ENCODE data around the gene CEP128.

Gene CEP128

DNA sequence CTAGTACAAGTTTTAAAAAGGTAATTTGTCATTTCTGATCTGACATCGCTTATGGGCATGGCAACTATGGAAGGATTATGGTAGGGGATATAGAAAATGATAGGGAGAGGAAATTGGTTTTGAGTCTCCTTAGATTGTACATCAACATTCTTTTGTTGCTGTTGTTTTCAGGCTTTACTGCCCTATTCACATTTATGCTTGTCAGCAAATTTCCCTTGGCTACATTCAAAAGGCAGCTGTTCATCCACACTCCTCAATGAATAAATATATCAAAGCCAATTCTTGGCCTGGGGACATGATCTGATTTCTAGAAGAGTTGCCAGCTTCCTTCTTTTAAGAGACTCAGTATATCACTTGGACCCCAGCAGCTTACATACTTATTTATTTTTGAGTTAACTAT is 283.4 kb downstream of the CEP128 start:
- DNase-seq, result no peak

DNA sequence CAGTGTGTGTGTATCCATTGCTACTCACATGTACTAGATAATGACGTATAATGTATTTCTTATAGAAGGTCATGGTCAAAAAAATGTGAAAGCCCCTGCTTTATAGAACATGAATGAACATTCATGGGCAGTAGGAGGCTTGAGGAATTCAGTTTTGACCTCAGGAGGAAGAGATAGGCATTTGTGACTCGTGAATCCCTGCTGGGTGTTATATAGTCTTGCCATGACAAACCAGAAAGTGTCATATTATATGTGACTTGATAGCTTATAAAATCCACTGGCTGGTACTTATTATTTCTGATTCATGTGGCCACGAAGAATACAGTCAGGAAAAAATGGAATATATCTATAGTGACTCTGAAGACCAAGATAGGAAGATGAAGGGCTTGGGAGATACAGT is 287.6 kb downstream of the CEP128 start:
- no peak for DNase-seq

DNA sequence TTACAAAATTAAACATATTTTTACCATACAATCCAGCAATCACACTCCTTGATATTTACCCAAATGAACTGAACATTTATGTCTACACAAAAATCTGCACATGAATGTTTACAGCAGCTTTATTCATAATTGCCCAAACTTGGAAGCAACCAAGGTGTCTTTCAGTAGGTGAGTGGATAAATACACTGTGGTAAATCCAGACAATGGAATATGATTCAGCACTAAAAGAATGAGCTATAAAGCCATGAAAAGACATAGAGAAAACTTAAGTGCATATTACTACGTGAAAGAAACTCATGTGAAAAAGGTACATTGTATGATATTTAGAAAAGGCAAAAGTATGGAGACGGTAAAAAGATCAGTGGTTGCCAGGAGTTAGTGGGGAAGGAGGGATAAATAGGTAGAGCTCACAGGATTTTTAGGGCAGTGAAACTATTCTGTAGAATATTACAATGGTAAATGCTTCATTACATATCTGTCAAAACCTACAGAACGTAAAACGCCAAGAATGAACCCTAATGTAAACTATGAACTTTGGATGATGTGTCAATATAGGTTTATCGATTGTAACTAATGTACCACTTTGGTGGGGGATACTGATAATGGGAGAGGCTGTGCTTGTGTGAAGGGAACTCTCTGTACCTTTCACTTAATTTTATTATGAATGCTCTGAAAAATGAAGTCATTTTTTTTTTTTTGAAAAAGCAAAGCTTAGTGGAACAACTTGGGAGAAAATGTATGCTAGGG is 295.7 kb downstream of the CEP128 start:
- no peak for DNase-seq

DNA sequence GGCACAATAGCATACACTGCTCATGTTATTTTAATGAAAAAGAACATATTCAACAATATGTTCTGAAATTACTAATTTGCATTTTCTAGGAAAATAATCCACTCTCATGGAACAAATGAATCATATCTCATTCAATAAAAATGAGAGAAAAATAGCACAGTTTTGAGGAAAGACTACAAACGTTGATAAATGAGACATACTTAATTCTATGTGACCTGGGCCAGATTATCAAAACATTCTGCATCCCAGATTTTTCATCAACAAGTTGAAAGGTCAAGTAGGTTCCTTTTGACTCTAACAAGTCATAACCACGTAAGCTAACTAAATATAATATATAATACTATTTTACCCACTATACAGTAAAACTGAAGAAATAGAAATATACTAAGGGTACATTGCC is 296.7 kb downstream of the CEP128 start:
- DNase-seq, result no peak

DNA sequence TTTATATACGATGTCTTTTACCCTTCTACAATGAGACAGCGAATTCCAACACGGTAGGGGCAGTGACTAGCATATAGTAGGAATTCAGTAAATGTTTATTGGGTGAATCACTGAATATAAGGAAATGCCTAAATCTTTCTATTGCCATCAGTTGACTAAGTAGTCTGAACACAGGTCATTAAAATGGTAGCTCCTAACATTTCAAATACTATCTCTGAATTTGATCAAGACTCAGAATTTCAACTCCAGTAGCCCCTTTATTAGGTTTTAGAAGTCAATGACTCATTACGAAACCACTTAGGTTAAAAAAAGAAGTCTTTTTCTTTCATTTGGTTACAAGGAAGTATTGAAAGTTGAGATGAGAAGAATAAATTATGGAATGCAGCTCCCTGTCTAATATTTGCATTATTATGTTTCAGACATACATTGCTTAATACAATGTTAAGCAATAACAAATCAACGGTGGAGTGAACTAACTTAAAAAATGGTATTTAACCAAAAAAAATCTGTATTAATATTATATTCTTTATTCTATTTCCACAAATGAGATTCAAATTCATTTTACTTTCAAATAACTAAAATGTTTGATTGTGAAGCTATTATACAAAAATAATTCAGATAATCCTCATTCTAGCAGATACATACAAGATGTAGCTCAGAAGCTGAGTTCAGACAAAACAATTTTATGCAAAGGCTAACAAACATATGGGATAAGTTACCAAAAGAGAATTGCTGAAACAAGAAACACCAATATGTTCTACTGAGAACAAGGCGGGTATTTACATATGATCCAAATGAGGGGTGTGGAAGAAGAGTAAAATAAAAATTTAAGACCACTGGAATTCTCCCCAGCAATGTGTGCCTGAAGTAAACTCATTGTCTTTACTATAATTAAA is 302.7 kb downstream of the CEP128 start:
- no peak for DNase-seq

DNA sequence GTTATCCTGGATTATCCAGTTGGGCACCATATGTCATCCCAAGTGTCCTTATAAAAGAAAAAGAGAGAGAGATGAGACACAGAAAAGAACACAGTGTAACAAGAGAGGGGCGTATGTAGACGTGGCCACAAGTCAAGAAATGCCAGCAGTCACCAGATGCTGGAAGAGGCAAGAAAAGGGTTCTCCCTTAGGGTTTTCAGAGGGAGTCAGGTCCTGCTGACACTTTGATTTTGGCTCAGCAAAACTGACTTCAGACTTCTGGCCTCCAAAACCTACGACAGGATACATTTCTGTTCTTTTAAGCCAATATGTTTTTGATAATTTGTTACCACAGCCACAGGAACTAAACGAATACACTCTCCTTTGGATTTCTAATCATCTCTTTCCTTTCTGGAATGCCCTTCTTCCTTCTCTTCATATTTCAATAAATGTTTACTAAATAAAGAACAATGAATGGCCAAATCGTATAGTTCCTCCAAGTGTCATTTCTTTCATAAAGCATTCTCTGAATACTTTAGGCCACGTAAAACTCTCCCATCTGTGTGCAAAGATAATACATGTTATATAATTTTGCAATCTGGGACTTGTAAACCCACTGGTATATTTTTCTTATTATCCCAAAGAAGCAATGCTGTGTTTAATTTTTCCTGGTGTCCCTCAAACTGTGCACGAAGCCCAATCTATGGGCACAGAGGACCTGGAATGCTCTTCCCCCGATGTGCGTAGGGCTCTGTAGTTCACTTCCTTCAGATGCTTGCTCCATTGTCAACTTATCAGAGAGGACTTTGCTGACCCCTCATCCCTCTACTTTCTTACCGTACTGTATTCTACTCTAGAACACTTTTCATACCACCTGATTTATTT is 303.6 kb downstream of the CEP128 start:
- no peak for DNase-seq

DNA sequence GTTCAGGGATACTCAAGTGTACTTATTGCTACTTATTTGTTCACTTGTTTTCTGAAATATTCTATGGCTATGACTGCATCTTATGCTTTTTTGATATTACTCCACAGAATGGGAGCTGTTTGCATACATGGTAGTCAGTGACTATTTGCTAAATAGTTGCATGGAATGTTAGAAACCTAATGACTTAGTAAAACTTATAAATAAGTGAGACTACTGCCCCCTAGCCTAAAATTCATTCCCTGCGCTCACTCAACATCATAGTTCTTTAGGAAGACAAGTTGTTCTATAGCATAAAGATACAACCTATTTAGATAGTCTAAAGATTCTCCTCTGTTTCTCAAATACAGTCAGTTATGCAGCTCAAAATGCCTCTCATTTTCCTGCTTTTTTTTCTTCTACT is 305.5 kb downstream of the CEP128 start:
- no peak for DNase-seq

DNA sequence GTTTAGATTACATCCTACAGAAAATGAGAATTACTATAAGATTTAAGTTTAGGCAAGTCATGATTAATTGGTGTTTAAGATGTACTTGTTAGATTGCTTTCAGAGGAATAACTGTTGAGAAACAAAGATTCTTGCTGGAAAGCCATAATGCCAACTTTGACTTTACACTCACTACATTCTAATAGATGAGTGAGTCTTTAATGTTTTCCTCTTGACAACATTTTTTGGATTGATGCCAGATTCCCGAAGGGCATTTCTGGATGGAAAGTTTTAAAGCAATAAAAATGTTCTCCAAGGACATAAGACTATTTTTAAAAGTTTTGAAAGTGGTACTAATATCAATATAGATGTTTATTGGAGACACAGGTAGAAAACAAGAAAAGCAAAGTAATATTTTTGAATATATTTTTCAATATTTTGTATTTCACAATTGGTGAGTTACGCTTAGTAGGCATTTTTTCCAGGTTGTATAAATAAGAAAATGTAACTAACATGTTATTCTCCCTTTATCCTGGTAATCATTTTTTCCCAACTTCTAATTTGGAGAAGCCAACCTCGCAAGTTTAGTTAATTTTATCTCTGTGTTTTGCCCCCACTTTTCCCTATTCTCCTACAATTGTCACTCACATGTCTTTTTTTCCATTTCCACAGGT is 307.3 kb downstream of the CEP128 start:
- no peak for DNase-seq

DNA sequence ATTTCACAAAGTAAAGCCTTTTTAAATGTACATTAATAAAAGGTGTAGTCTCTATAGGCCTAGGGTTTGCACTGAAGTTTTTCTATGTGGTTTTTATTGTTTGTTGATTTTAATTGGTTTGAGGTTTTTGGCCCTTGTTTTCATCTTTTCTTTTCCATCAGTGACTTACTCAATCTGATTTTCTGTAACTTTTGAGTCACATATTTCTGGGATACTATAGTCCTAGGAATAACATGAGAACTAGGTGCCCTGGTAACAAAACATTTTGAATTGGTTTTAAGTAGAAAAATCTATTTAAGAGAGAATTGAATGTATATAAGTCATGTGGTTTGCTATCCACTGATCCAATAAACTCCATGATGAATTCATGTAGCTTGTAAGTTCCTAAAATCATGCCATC is 311.9 kb downstream of the CEP128 start:
- no peak for DNase-seq

DNA sequence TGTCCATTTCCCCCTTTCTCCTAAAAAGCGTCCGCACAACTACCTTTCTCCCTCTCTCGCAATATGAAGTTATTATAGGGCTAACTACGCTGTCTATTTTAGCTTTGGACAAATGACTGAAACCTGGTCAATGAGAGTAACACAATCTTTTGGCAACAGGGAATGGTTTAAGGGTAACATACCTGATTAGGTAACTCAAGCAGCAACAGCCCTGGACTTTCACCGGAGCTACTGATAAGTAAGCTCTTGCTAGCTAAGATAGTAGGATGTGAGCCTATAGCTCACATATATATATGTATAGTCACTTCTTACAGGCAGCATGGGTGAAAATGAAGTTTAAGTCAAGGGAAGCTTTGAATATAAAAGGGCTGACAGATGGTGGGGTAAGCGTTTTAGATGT is 313.0 kb downstream of the CEP128 start:
- DNase-seq, result no peak

DNA sequence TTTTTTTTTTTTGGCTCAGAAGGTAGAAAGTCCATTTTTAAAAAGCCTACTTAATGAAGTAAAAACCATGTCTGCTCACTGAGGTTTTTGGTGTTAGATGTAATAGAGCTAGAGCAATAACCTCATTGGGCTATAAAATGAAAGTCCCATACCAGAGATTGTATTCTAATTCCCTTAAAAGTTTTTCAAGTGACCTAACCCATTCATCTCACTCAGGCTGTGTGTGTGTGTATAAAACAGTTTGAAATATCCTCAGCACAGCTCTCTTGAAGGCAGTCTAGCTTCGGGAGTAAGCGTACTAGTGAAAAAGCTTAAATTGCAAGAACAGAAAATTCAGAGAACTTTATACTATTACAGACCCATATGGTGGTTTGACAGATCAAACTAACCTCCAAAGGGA is 313.8 kb downstream of the CEP128 start:
- no peak for DNase-seq

DNA sequence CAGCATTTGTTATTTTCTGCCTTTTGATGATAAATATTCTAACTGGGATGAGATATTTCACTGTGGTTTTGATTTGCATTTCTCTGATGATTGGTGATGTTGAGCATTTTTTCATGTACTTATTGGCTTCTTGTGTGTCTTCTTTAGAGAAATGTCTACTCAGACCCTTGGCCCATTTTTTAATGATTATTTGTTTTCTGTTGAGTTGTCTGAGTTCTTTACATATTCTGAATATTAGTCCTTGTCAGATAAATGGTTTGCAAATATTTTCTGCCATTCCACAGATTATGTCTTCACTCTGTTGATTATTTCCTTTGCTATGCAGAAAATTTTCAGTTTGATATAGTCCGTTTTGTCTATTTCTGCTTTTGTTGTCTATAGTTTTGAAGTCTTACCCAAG is 317.0 kb downstream of the CEP128 start:
- no peak for DNase-seq

DNA sequence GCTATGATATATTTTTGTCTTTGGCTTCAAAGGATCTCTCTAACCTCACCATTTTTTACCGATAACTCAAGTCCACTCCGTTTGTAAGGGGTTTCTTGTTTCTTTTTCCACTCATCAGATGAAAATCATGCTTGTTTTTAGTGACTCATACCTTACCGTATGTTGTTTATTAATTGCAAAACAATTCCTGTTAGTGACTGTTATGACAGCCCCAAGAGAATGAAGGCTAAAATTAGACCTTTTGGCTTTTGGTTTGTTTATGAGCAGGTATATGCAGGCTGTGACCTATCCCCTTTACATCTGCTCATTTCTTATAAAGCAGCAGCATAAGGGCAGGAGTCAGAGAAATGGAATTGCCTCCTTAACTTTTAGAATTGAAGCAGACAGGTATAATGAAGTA is 319.8 kb downstream of the CEP128 start:
- no peak for DNase-seq

DNA sequence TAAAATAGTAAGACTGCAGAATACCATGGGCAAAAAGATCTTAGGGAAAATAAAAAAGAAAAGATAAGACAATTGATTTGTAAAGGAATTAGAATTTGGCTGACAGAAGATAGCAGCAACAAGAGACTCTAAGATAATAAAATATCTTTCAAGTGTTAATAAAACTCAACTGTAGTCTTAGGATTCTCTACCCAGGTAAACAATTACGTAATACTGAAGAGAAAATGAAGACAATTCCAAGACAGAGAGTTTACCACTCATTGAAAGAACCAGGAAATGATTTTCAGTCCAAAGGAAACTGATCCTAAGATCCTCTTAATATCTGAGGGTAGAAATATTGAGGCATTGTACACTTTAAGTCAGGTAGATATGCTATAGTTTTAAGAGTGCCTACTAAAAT is 321.1 kb downstream of the CEP128 start:
- DNase-seq, result no peak

DNA sequence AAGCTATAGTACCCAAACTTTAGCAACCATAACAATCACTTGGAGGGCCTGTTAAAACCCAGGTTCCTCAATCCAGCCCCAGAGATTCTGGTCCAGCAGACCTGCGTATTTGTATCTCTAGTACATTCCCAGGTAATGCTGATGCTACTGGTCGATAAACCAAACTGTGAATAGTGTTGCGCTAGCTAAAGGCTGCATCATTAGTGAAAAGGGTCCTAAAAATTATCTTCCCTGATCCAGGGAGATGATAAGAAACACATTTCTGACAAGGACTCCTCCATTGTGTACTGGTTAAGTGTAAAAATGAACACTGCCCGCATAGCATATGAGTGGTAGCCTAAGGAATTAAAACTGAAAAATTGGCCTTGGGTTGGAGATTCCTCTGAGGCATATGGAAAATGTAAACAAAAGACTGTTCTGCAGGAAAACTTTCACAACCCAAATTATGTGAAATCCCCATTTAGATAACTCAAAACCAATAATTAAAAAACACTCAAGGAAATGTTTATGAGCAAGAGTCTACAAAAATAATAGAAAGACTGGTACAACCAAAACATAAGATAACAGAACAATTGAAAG is 322.7 kb downstream of the CEP128 start:
- DNase-seq, result no peak

DNA sequence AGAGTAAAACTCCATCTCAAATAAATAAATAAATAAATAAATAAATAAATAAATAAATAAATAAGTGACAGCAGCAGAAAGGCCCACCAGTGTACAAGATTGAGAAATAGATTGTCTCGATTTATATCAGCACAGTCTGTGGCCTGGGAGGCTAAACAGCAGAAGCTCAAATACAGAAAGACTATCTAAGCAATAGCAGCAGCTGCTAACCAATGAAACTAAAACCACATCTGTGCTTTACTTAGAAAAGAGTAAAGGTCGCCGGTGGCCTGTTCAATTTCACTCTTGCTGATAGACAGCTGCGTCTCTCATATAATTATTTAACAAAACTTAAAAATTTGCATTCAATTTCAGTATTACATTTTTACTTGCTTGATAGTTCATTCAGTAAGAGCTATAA is 325.7 kb downstream of the CEP128 start:
- DNase-seq, result no peak

DNA sequence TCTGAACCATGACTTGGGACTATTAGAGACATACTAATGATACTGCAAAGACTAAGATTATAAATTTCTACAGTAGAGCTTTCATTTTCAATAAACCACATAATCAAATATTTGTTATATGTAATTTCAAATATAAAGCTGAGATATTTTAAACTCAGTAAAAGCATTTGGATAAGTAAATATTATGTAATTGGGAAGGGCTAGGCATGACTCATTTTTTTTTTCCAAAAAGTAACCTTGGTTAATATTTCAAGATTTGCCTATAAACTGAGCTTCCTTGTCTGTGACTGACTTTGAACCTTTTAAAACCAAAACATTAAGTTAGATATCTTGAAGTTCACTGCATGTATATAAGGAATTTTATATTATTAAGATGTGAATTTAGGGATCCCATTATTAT is 332.5 kb downstream of the CEP128 start:
- no peak for DNase-seq

DNA sequence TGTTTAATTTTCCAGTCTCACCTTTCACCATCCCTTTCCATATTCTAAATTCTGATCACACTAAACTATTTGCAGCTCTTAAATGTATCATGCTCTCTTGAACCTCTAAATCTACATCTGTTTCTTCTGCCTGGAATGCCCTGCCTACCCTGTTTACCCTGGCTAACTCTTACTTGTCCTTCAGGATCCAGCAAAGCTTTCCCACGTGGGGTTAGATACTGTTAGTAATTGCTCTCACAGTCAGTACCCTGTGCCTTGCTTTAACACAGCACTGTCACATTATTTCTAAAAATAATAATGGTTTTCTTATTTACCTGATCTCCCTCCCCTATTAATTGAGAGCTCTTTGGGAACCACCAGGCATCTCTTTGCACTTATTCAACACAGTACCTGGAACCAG is 333.0 kb downstream of the CEP128 start:
- DNase-seq, result no peak

DNA sequence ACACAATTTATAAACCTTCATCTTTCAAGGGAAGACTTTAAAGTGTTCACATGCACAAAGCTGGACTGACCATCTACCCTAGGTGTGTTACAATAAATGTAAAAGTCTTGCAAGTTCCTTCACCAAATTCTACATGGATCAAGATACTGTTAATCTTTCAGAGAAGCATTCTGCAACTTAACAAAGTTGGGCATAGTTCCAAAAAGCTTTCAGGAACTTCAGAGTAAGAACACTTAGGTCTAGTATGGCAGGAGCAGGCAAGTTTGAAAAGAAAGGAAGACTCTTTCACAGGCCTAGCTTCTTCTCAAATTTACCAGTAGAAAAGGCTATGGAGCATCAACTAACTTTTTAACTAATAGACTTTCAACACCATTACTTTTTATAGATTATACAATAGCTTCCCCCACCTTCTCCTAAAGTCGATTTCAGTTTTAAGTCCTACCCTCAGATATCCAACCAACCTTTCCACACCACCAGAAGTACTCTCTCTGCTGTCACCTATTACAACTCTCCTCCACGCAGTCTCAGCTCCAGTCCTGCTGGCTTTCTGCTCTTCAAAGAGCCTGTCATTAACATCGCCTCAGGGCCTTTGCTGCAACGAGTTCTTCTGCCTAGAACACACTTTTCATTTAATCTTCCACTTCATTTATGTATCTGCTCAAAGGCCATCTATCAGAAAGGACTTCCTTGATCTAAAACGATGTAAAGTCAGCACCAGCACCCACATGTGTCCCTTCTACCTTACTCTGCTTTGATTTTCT is 333.9 kb downstream of the CEP128 start:
- no peak for DNase-seq

DNA sequence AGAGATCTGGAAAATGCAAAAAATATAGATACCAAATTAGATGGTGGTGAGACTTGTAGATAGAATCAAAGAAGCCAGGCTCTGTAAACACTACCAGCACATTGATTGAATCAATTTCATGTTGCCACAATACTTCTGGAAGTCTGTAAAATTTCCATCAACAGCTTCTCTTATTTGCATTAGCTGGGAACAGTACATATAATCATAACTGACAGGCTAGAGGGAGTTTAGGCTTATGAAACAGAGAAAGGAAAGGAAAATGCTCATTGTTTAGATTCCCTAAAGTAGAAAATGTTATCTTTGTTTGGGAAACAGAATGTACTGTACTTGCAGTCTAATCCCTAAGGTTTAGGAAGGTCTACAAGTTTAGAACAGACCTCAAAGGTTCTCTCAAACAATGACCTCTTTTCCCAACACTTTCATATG is 335.2 kb downstream of the CEP128 start:
- no peak for DNase-seq

DNA sequence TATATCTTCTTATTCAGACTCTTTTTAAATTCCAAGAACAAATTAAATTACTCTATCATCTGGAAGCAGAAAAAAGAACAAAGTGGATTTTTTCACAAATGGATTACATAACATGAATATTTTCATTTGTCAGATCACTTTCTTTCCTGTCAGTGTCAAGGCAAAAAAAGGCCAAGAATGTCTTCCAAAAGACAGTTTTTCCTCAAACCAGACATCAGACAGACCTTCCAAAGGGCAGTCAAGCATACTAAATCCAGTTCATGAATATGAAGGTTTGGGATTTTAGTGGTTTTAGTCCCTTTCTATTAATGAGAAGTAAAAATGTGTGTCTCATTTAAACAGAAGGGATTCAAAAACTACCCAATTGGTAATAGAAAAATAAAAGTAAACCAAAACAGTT is 336.0 kb downstream of the CEP128 start:
- DNase-seq, result no peak

DNA sequence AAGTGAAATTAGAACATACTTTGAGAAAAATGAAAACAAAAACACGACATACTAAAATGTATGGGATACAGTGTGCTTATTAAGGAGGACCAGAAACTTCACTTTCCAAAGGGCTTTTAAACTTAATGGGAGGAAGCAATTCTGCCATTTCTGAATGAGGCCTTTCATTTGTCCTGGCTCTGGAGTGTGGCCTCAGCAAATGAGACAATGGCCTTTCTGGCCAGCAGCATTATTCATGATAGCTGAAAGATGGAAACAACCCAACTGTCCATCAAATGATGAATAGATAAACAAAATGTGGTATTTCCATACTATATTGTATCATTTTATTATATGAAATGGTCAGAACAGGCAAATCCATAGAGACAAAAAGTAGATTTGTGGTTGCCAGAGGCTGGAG is 338.6 kb downstream of the CEP128 start:
- DNase-seq, result no peak
